22Rv1 (cell line): ENCODE measurements around the gene ITPR1.

Experiments used
- CTCF ChIP-seq: fragments of 450-650 bp; IDR thresholded peaks from 2 replicates; pipeline ENCODE4 v1.5.1; 2017; ENCODE audit warnings: mild to moderate bottlenecking
- ZFX ChIP-seq: fragments of 450-650 bp; IDR thresholded peaks from 2 replicates; pipeline ENCODE4 v1.6.1; 2017; ENCODE audit warnings: antibody characterized with exemption, borderline replicate concordance

- TF ChIP-seq CTCF (no peak), ZFX (no peak)
These were observed 32.8 kb upstream of the ITPR1 start for GRCh38 chr3:4460334-4460733.
